Activated gamma-delta T cell (primary cell): ENCODE data around the gene LEUTX.
"Not testable (repeated sequence)": the region's sequence is repeated elsewhere in the genome, so short reads cannot be mapped to it uniquely, and the experiment has no call there.

Experiments
- DNase-seq: peaks from one replicate; lab custom pipeline; 2025; lab: John Stamatoyannopoulos, UW

The LEUTX gene

DNA sequence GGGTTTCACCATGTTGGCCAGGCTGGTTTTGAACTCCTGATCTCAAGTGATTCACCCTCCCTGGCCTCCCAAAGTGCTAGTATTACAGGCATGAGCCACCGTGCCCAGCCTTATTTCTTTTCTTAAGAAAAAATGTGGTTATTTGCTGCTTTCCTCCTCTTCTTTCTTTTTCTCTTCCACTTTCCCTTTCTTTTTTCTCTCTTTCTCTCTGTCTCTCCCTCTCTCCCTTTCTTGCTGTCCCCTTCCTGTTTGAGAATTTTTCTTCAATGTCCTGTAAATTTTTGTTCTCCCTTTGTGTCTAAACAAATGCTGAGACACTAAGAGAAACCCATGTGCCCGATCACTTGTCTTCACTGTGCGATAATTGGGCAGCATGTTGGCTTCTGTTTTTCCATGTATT is 2.2 kb downstream of the LEUTX start:
- no peak for DNase-seq

DNA sequence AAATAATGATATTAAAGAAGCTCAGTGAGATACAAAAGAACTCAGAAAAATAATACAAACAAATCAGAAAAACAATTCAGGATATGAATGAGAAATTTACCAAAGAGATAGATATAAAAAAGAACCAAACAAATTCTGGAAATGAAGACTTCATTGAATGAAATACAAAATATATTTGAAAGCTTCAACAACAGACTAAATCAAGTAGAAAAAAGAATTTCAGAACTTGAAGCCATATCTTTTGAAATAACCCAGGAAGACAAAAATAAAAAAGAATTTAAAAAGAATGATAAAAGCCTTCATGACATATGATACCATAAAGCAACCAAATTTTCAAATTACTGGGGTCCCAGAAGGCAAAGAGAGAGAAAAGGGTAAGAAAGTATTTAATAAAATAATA is 9.6 kb downstream of the LEUTX start:
- DNase-seq: no peak

DNA sequence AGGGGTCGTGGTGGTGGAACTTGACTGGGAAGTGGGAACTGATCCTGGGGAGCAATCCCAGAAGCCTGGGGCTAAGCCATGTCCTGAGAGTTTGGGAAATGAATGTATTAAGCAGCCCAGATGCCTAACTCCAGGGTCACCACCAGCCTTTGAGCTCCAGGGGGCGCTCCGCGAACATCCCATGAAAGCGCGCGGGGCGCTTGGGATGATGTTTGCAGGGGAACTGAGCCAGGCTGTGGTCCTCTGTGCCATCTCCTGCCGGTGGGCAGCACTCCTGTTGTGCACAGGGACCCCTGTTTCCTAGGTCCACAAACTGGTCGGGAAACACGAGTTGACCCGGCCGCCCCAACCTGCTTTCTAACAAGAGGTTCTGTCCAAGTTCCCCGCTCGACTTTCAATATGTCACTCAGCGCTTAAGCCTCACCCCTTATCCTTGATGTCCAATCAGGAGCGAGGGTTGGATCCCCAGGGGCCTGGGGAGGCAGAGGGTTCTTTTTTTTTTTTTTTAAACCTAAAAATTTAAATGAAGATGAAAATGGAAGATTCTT is 14.4 kb downstream of the LEUTX start:
- peak; percentile 33 for DNase-seq

DNA sequence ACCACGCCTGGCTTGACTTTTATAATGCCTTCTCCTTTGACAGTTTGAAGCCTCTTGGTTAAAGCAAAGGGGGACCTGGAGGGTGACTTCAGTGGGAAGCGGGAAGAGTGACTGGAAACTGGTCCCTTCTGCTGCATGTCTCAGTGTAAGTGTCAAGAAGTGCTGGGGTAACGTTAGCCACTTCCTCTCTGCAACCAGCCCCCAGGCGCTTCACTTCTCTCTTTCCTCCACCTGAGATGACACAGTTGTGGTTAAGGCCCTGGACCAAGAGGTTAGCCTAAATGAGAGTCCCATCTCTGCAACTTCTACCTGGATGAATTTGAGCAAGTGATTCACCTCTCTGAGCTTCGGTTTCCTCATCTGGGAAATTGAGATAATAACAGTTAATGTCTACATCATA is 16.3 kb downstream of the LEUTX start:
- DNase-seq: no peak

DNA sequence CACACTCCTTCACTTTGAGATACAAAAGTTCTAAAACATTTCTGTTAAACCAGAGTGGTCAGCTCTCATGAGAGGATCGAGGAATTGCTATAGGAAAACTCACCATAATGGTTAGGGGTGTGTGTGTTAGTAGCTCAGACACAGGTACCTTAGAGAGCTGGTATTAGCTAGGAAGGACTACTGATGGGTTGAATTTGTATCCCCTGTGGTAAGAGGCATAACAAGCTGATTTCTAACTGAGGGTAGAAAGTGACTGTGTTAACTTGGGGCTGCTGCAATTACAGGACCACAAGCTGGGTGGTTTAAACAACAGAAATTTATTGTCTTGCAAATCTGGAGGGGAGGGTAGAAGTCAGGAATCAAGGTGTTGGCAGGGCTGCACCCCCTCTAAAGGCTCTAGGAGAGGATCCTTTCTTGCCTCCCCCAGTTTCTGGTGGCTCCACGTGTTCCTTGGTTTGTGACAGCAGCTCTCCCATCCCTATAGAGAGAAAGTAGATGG is 17.4 kb downstream of the LEUTX start:
- no peak for DNase-seq

DNA sequence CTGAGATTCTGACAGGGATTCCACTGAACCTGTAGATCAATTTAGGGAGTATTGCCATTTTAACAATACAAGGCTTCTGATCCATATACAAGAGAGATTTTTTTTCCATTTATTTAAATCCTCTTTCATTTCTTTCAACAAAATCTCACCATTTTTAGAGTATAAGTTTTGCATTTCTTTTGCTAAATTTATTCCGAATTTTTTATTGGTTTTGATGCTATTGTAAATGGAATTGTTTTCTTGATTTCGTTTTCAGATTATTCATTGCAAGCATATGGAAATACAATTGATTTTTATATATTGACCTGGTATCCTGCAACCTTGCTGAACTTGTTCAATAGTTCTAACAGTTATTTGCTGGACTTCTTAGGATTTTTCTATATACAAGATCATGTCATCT is 18.4 kb downstream of the LEUTX start:
- DNase-seq: no peak

DNA sequence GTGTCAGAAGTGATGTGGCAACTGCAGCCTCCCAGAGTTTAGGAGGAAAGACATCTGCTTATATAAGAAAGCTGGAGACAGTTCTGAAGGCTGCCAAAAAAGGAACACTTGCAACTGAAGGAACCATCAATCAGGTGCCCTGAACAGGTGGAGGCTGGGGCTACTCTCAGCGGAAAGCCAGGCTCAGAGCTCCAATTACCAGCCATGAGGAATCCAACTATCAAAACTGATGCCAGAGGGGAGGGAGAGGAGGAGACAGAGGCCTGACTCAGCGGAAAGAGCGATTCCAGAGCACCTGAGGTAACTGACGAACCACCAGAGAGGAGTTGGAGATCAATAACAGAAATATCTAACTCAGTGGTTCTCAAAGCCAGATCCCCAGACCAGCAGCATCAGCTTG is 24.3 kb downstream of the LEUTX start:
- DNase-seq: no peak

DNA sequence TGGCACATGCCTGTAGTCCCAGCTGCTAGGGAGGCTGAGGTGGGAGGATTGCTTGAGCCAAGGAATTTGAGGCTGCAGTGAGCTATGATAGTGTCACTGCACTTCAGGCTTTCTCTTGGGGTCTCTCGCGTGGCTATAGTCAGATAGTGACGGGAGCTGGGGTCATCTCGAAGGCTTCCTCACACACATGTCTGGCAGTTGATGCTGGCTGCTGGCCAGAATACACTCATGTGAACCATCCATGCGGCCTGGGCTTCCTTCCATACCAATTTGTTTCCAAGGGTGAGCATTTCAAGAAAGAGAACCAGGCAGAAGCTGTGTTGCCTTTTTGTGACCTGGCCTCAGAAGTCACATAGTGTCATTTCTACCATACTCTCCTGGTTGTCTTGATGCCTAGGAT is 26.4 kb downstream of the LEUTX start:
- no peak for DNase-seq

DNA sequence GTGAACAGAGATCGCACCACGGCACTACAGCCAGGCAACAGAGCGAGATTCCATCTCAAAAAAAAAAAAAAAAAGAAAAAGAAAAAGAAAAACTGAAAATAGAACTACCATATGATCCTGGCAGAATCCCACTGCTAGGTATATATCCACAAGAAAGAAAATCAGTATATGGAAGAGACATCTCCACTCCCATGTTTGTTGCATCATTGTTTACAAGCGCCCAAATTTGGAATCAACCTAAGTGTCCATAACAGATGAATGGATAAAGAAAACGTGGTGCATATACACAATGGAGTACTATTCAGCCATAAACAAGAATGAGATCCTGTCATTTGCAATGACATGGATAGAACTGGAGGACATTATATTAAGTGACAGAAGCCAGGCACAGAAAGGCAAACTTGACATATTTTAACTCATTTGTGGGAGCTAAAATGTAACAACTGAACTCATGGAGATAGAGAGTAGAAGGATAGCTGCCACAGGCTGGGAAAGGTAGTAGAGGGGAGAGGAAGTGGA is 29.3 kb downstream of the LEUTX start:
- DNase-seq: no peak

DNA sequence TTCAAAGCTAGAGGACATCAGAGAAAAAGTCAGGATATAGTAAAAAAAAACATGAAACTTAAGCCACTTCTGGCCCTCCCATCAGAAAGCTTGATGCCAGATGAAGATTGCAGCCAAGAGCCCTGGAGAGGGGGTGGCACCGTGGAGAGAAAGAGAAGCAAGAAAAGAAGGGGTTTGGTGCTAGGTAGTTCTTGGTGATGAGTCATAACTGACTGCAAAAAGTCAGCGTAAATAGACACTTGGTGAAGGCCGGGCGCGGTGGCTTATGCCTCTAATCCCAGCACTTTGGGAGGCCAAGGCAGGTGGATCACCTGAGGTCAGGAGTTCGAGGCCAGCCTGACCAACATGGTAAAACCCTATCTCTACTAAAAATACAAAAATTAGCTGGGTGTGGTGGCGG is 30.0 kb downstream of the LEUTX start:
- not testable (repeated sequence) for DNase-seq

DNA sequence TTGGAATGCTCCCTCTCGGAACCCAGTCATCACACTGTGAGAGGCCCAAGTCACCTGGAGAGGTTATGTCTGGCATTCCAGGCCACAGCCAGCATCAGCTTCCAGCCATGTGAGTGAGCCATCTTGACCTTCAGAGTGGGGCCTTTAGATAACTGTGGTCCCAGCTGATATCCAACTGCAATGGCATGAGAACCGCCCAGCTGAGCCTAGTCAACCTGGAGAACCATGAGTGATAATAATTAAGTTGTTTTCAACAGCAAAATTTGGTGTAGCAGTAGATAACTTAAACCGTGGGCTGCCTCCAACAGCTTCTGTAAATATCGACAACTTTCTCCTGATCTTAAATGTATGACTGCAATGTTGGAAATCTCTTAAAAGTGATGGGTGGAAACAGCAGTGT is 30.7 kb downstream of the LEUTX start:
- no peak for DNase-seq

DNA sequence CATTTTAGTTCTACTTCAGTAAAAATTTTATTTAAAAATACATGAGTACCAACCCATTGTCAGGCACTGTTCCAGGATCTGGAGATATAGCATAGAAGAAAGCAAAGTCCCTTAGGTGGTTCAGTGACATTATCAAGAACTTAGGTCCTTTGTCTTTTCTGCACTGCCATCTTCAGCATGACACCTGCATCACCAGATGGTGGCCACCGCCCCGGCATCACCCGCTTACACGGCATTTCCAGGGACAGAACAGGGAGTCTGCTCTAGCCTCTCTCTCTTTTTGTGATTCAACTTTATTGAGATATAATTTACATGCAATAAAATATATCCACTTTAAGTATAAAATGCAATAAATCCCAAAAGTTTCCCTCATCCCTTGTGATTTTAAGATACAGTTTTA is 31.8 kb downstream of the LEUTX start:
- no peak for DNase-seq

DNA sequence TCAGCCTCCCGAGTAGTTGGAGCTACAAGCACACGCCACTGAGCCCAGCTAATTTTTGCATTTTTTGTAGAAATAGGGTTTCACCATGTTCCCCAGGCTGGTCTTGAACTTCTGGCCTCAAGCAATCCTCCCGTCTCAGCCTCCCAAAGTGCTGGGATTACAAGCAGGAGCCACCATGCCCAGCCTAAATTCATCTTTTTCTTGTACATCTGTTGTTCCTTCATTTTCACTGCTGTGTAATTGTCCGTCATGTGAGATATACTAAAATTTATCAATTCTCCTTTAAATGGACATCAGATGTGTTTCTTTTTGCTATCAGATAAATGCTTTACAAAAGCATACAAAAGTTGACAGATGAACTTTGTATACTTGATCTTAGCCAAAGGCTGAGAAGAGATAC is 32.4 kb downstream of the LEUTX start:
- DNase-seq: no peak

DNA sequence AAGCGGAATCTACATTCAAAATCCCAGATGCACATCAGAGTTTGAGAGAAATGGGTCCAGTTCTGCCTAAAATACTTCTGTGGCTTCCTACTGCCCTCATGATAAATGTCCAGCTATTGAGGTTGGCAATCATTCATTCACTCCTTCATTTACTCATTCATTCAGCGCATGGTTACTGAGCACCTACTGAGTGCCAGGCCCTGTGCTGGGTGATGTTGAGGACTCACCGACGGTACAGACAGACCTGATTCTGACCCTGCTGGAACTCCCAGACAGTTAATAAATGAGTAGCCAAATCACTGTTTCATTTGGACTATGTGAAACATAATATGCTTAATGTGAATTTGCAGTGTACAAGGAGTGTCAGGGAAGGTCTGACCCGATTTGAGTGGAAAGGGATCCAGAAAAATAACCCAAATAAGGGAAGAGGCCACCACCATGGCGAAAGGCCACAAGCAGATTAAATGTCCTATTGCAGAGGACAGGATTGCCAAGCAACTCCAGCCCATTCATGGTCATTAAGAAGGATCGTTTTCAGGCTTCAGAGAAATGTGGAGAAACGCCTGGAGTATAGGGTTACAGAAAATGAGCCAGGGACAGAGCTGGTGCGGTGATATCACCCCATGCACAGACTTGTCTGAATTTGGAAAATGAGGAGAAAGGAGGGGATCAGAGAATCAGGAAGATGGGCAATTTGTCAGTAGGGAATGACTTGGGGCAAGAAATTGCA is 34.8 kb downstream of the LEUTX start:
- DNase-seq: no peak

DNA sequence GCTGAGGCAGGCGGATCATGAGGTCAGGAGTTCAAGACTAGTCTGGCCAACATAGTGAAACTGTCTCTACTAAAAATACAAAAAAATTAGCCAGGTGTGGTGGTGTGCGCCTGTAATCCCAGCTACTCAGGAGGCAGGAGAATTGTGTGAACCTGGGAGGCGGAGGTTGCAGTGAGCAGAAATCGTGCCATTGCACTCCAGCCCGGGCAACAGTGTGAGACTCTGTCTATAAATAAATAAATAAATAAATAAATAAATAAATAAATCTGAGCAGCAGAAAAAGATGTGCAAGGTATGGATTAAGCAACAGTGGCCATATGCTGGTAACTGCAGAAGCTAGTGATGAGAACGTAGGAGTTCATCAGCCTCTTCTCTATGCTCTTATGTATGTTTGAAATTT is 35.5 kb downstream of the LEUTX start:
- DNase-seq: not testable (repeated sequence)

DNA sequence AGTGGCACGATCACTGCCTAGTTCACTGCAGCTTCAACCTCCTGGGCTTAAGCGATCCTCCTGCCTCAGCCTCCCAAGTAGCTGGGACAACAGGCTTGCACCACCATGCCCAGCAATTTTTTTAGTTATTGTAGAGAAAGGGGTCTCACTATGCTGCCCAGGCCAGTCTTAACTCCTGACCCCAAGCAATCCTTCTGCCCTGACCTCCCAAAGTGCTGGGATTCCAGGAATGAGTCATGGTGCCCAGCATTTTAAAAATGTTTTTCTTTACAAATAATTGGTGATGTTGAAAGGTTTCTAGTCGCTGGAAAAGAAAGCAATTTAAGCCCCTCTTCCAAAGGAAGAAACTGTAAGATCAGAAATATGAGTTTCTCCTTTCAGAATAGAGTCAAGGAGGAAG is 35.9 kb downstream of the LEUTX start:
- no peak for DNase-seq

DNA sequence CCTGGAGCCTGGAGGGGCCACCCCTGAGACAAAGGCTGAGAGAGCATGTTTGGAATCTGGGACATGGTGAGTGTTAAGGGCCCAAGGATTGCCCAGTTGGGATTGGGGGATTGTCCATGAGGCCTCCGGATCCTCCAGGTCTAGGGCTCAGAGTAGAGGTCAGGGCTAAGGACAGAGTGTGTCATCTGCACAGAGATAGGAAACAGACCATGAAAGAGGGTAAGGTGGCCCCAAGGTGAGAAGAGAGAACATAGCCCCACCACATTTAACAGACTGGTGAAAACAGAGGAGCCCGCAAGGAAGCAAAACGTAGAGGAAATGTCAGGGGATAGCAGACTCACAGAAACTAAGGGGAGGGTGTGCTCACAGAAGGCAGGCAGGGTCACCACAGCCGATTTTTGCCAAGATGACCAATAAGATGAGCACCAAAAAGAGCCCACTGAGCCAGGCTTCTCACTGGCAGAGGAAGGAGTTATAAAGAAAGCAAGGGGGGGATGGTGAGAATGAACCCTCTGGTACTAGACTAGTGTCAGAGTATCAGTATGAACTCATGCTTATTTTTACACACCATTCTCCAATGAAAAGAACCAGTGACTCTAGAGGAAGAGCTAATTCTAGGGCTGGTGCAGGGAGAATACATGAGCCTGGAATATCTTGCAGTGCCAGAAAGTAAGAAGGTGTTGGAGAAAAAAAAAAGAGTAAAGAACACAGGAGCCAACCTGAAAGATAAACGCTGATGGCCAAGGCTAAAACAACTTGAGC is 37.8 kb downstream of the LEUTX start:
- no peak for DNase-seq

DNA sequence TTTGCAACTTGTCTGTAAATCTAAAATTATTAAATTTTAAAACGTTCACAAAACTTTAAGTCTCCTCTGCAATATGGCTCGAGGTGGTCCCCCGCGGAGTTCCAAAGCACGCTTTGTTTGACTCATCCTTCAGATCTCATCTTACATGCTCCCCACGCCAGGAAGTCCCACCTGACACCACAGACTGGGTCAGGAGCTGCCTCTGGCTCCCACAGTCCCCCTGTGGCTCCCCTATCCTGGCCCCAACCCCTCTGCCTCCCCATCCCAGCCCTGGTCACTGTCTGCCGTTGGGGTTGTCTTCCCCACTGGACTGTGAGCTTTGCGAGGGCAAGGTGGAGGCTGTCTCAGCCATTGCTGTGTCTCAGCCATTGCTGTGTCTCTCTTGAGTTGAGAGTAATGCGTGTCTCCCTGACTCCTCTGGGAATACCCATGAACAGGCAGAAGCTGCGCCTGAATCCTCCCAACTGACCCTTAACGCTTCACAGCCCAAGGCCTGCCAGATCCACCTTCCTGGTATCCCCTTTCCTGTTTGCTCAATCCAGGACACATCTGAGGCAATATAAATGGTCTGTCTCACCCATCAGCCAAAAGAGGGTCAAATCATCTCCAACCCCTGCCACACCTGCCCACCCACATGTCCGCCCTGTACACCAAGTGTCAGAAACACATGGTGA is 39.4 kb downstream of the LEUTX start:
- DNase-seq: no peak

DNA sequence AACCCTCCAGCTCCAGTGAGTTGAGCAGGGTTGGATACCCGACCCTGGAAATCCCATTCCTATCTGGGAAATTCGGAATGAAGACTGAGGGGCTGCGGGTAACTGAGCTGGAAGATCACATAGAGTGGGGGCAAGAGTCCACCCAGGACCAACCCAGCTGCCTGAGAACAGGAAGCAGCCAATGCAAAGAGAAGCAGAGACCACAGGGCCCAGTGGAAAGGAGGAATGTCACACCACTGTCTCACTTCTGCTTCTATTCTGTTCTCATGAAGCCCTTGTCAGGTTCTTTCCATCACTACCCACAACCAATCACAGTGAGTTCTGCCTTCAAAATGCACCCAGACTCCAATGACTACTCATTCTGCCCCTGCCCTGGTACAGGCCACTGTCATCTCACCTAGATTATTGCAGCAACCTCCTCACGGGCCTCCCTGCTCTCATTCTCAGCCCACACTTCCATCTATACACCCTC is 40.0 kb downstream of the LEUTX start:
- DNase-seq: no peak

DNA sequence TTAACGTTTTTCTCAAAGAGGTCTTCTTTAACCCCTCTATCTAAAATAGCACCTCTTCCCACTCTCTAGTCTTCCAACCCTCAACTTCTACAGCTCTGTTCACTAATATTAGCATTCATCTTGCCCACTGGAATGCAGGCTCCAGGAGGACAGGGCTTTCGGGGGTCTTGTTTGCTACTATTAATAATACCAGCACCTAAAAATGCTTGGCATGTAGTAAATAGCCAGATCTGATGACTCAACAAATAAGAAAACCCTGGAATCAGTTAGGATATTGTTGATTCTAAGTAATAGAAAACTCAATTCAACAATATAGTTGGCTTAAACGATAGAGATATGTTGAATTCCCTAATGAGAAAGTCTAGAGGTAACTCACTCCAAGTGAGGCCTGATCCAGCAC is 41.1 kb downstream of the LEUTX start:
- DNase-seq: no peak

DNA sequence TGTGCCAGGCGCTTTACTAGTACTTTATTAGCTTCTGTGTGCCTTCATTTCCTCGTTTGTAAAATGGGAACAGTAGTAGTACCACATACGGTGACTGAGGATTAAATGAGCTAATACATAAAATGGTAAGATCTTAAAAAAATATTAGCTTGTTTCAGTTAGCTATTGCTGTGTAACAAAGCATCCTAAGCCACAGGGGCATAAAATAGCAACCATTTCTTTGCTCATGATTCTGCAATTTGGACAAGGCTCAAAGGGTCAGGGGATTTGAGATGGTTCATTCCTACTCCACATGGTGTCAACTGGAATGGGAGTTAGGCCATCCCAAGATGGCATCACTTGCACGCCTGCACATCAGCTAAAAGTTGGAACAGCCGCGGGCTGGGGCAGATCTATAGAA is 42.0 kb downstream of the LEUTX start:
- DNase-seq: no peak

DNA sequence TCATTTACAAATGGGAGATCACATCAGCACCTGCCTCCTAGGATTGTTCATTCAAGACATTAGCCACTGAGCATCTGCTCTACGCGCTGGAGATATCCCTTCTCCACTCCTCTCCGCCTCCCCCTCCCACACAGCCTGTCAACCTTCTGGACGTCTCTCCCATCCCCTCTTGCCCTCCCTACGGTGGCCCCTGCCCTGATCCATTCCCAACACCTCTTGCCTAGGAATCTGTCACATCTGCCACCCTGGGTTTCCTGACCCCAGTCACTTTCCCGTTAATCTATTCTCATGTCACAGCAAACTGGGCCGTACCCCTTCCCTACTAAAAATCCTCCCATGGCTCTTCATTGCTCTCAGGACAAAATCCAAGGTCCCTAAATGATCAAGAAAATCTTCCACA is 45.0 kb downstream of the LEUTX start:
- no peak for DNase-seq
